ENCODE data around the gene ACTRT2. TPM values are rescaled to one million over a fixed set of nuclear protein-coding genes. Genes with fewer than 3 reads are reported as not detected.

Gene ACTRT2
- total and polyA plus RNA-seq, 2 of the 8 experiments (the other 6 are each of a cell fraction or from before 2014, with no cell fraction given), result not detected

GRCh38 chr1:3064901-3065300 is 43.6 kb downstream of the ACTRT2 start:
- no peaks in the 10 kb centered on the region for H3K9me3 ChIP-seq (ENCODE audit: insufficient read depth in 2 of 2, low read depth in 1 of 2, low read length in 1 of 2)
- H3K79me2 ChIP-seq (ENCODE audit: control insufficient read depth in 1 of 2, insufficient read depth in 2 of 2, low read length in 2 of 2), result no peaks in the 10 kb centered on the region
- peaks cover 0 to 31% (median 16%) of the 10 kb centered on the region in 4 experiments; a peak in 6 of 7 replicates for H3K4me1 ChIP-seq (replicated peaks in 1 of 4; ENCODE audit: control insufficient read depth in 3 of 4, insufficient read depth in 4 of 4, low read length in 3 of 4)
- H3K27ac ChIP-seq (ENCODE audit: low read depth, low read length), result no peak overlapping the region
- H3K4me2 ChIP-seq (ENCODE audit: insufficient read depth in 1 of 2, low read depth in 2 of 2, low read length in 2 of 2), result no peak overlapping the region
- H3K27me3 ChIP-seq (replicated peaks in 1 of 4; ENCODE audit: control insufficient read depth in 3 of 4, extremely low read depth in 1 of 4, insufficient read depth in 3 of 4, low read length in 3 of 4), result peaks cover 77 to 92% (median 89%) of the 10 kb centered on the region in 4 experiments
- FAIRE-seq, result no peak
- H4K20me1 ChIP-seq (replicated peaks in 1 of 2; ENCODE audit: control insufficient read depth in 1 of 2, insufficient read depth in 2 of 2, low read length in 2 of 2), result peaks cover 3 to 13% of the 10 kb centered on the region in 2 experiments
- no peak overlapping the region for H2BK5ac ChIP-seq (ENCODE audit: low read depth, low read length)
- H3K4me3 ChIP-seq (ENCODE audit: extremely low read depth in 1 of 4, insufficient read depth in 2 of 4, low read depth in 3 of 4, low read length in 4 of 4), result no peak overlapping the region
- H2BK20ac ChIP-seq (ENCODE audit: low read length), result no peak overlapping the region
- no peak overlapping the region for H3K56ac ChIP-seq (replicated peaks; ENCODE audit: insufficient read length, low read depth, low read length)
- no peak overlapping the region for H2BK12ac ChIP-seq (ENCODE audit: low read depth, low read length)
- ChIA-PET CTCF (ENCODE audit: partially characterized antibody) (no interaction called here), POLR2A (ENCODE audit: partially characterized antibody) (no interaction called here)
- WGBS, 2 experiments (ENCODE audit: extremely low coverage in 1 of 2, insufficient coverage in 1 of 2, insufficient read length in 1 of 2, insufficient replicate concordance in 2 of 2, low coverage in 1 of 2, low lambda C conversion rate in 2 of 2, missing lambda C conversion rate in 1 of 2), result 72% methylated on average over 8 of the region's 9 CpGs; no CpG with 5 or more reads in 1 of the 2 experiments
- H2AFZ ChIP-seq (ENCODE audit: low read length), result no peak overlapping the region
- H3K79me1 ChIP-seq (ENCODE audit: low read depth, low read length), result no peaks in the 10 kb centered on the region
- no peak overlapping the region for H2BK15ac ChIP-seq (ENCODE audit: low read length)
- no peak overlapping the region for H3K4ac ChIP-seq (replicated peaks; ENCODE audit: insufficient read length, low read depth, low read length)
- H4K8ac ChIP-seq (ENCODE audit: extremely low read depth, insufficient read depth, low read length), result no peak overlapping the region
- H3K18ac ChIP-seq (ENCODE audit: extremely low read depth, low read length), result no peak overlapping the region
- H3K9ac ChIP-seq (replicated peaks in 1 of 4; ENCODE audit: extremely low read depth in 1 of 4, low read depth in 3 of 4, low read length in 3 of 4), result no peak overlapping the region
- no peak for DNase-seq (ENCODE audit: low read depth in 1 of 2, low spot score in 2 of 2)
- no peak overlapping the region for H4K91ac ChIP-seq (replicated peaks; ENCODE audit: insufficient read length, low read length)
- H2AK5ac ChIP-seq (ENCODE audit: low read depth, low read length), result no peak overlapping the region
- H3K14ac ChIP-seq (ENCODE audit: insufficient read length), result no peak overlapping the region
- H3K23me2 ChIP-seq (ENCODE audit: low read depth, low read length), result peaks cover 10% of the 10 kb centered on the region; the same call in 1 of the 2 replicates
- no peak overlapping the region for H3K23ac ChIP-seq (ENCODE audit: insufficient read length)
- no peak overlapping the region for H4K5ac ChIP-seq (ENCODE audit: insufficient read length, low read depth, low read length)
- H3K36me3 ChIP-seq (ENCODE audit: control insufficient read depth in 2 of 4, insufficient read depth in 4 of 4, low read length in 3 of 4), result peaks cover 0 to 11% (median 0%) of the 10 kb centered on the region in 4 experiments; a peak in 1 of 8 replicates
- no peak overlapping the region for H2BK120ac ChIP-seq (replicated peaks; ENCODE audit: low read depth, low read length)
- TF ChIP-seq BRCA1 (IDR thresholded peaks at IDR 0.05; ENCODE audit: low read depth, low read length), result no peak
- TF ChIP-seq NRF1 (IDR thresholded peaks at IDR 0.05; ENCODE audit: low read depth, low read length), result no peak
- no peak for TF ChIP-seq USF2 (IDR thresholded peaks at IDR 0.05; ENCODE audit: low read length)
- no peak for TF ChIP-seq CTBP2 (IDR thresholded peaks at IDR 0.05; ENCODE audit: borderline replicate concordance, insufficient read depth, insufficient read length, low read length)
- no peak for TF ChIP-seq KDM1A (IDR thresholded peaks at IDR 0.05; ENCODE audit: borderline replicate concordance, low read length)
- TF ChIP-seq TAF7 (optimal IDR thresholded peaks at IDR 0.05; ENCODE audit: borderline replicate concordance, low read depth, low read length), result no peak
- TF ChIP-seq RFX5 (IDR thresholded peaks at IDR 0.05; ENCODE audit: borderline replicate concordance, low read depth, low read length), result no peak
- no peak for TF ChIP-seq E2F6 (IDR thresholded peaks at IDR 0.05)
- no peak for TF ChIP-seq TBP (IDR thresholded peaks at IDR 0.05; ENCODE audit: low read depth, low read length)
- no peak for TF ChIP-seq TCF12 (IDR thresholded peaks at IDR 0.05; ENCODE audit: low read depth, low read length)
- TF ChIP-seq JUN (IDR thresholded peaks at IDR 0.05; ENCODE audit: low read depth, low read length), result no peak

All from H1 (cell line).